Neuronal stem cell (in vitro differentiated cells): ENCODE results near the gene FUBP1. TPM values are rescaled to one million over a fixed set of nuclear protein-coding genes. Genes with fewer than 3 reads are reported as not detected.
"Not testable (repeated sequence)": the region's sequence is repeated elsewhere in the genome, so short reads cannot be mapped to it uniquely, and the experiment has no call there.

Experiments used
- DNase-seq: peaks from one replicate; pipeline ENCODE4 v3.0.0-alpha.2; 2013; ENCODE audit warnings: low spot score
- H2AFZ ChIP-seq: one replicate; pipeline ENCODE4 v1.6.1; 2013; ENCODE audit warnings: mild to moderate bottlenecking, low read length, inconsistent platforms
- H2AK5ac ChIP-seq: 2 replicates; pipeline ENCODE4 v1.6.1; 2013; ENCODE audit warnings: low read depth, mild to moderate bottlenecking, inconsistent platforms, low read length, moderate library complexity, mixed read lengths
- H2BK120ac ChIP-seq: 2 replicates; pipeline ENCODE4 v1.6.1; 2013; ENCODE audit warnings: low read depth, mild to moderate bottlenecking, inconsistent platforms, low read length, moderate library complexity, mixed read lengths
- H2BK12ac ChIP-seq: one replicate; pipeline ENCODE4 v1.6.1; 2013; ENCODE audit warnings: low read length, inconsistent platforms
- H2BK15ac ChIP-seq: 2 replicates; pipeline ENCODE4 v1.6.1; 2013; ENCODE audit warnings: mild to moderate bottlenecking, low read length, inconsistent platforms, mixed read lengths
- H2BK5ac ChIP-seq: one replicate; pipeline ENCODE4 v1.6.1; 2013; ENCODE audit warnings: inconsistent platforms, mild to moderate bottlenecking, low read length, moderate library complexity
- H3K14ac ChIP-seq: one replicate; pipeline ENCODE4 v1.6.1; 2013; ENCODE audit warnings: low read length, inconsistent platforms
- H3K18ac ChIP-seq: 2 replicates; pipeline ENCODE4 v1.6.1; 2013; ENCODE audit warnings: low read length, inconsistent platforms
- H3K23ac ChIP-seq: 2 replicates; pipeline ENCODE4 v1.6.1; 2013; ENCODE audit warnings: low read depth, mild to moderate bottlenecking, mixed read lengths, low read length, inconsistent platforms; ENCODE audit not compliant: poor library complexity
- H3K27ac ChIP-seq: replicated peaks from 3 replicates; pipeline ENCODE4 v1.5.1; 2013; ENCODE audit warnings: low read length, inconsistent platforms
- H3K27me3 ChIP-seq, 3 experiments: 2 replicates each; pipeline ENCODE4 v1.6.1; 2013; ENCODE audit warnings: low read length in 3 of 3, mild to moderate bottlenecking in 2 of 3, inconsistent platforms in 1 of 3, low read depth in 1 of 3, mixed read lengths in 1 of 3, moderate library complexity in 1 of 3; ENCODE audit not compliant: control insufficient read depth in 3 of 3, insufficient read depth in 3 of 3
- H3K36me3 ChIP-seq, 2 donors: replicated peaks in 1 of 2; 2 replicates each; pipeline ENCODE4 v1.6.1; 2013; ENCODE audit warnings: low read length in 2 of 2; ENCODE audit not compliant: control insufficient read depth in 2 of 2, insufficient read depth in 2 of 2
- H3K4ac ChIP-seq: 2 replicates; pipeline ENCODE4 v1.6.1; 2013; ENCODE audit warnings: inconsistent platforms, mild to moderate bottlenecking, low read length, moderate library complexity
- H3K4me1 ChIP-seq, 2 donors: 1 replicate in 1 of 2; 2 replicates in 1 of 2; pipeline ENCODE4 v1.6.1; 2013; ENCODE audit warnings: low read length in 2 of 2, low read depth in 1 of 2; ENCODE audit not compliant: control insufficient read depth in 2 of 2, insufficient read depth in 1 of 2
- H3K4me2 ChIP-seq: one replicate; pipeline ENCODE4 v1.6.1; 2013; ENCODE audit warnings: mild to moderate bottlenecking, low read length, inconsistent platforms; ENCODE audit not compliant: insufficient read depth, poor library complexity, severe bottlenecking
- H3K4me3 ChIP-seq, 2 donors: 2 replicates each; pipeline ENCODE4 v1.5.1; 2013; ENCODE audit warnings: low read length in 2 of 2, mild to moderate bottlenecking in 2 of 2, inconsistent platforms in 1 of 2, moderate library complexity in 1 of 2
- H3K79me1 ChIP-seq: one replicate; pipeline ENCODE4 v1.6.1; 2013; ENCODE audit warnings: low read depth, mild to moderate bottlenecking, inconsistent platforms, low read length, moderate library complexity
- H3K9ac ChIP-seq: one replicate; pipeline ENCODE4 v1.6.1; 2013; ENCODE audit warnings: mild to moderate bottlenecking, low read depth, low read length, inconsistent platforms; ENCODE audit not compliant: poor library complexity
- H3K9me3 ChIP-seq, 2 donors: replicated peaks in 1 of 2; 2 replicates each; pipeline versions ENCODE3 to v1.6.1; 2013; ENCODE audit warnings: low read length in 2 of 2, mild to moderate bottlenecking in 2 of 2, inconsistent platforms in 1 of 2, low read depth in 1 of 2, mixed read lengths in 1 of 2, moderate library complexity in 1 of 2; ENCODE audit not compliant: control insufficient read depth in 2 of 2, insufficient read depth in 1 of 2
- H4K8ac ChIP-seq: one replicate; pipeline ENCODE4 v1.6.1; 2013; ENCODE audit warnings: low read depth, mild to moderate bottlenecking, inconsistent platforms, low read length, moderate library complexity
- H4K91ac ChIP-seq: one replicate; pipeline ENCODE4 v1.6.1; 2013; ENCODE audit warnings: low read length, low read depth, mild to moderate bottlenecking, inconsistent platforms; ENCODE audit not compliant: poor library complexity
- WGBS, 2 donors: extraction: QIAGEN DNeasy Blood & Tissue Kit; methylation state at CpG; one replicate each; pipeline ENCODE4 v1.1.7; 2013; ENCODE audit warnings: missing lambda C conversion rate in 2 of 2, mixed read lengths in 1 of 2; ENCODE audit not compliant: insufficient read length in 2 of 2, insufficient replicate concordance in 1 of 2; ENCODE audit errors: extremely low coverage in 2 of 2; 5-methylcytosine and 5-hydroxymethylcytosine counted together
- polyA plus RNA-seq, 2 experiments: library from polyadenylated mRNA; stranded (reverse); fragments of 200-250 nt; gene quantifications; one replicate each; pipeline ENCODE4 v1.2.3, GENCODE V29; 2013

FUBP1 gene, protein sequence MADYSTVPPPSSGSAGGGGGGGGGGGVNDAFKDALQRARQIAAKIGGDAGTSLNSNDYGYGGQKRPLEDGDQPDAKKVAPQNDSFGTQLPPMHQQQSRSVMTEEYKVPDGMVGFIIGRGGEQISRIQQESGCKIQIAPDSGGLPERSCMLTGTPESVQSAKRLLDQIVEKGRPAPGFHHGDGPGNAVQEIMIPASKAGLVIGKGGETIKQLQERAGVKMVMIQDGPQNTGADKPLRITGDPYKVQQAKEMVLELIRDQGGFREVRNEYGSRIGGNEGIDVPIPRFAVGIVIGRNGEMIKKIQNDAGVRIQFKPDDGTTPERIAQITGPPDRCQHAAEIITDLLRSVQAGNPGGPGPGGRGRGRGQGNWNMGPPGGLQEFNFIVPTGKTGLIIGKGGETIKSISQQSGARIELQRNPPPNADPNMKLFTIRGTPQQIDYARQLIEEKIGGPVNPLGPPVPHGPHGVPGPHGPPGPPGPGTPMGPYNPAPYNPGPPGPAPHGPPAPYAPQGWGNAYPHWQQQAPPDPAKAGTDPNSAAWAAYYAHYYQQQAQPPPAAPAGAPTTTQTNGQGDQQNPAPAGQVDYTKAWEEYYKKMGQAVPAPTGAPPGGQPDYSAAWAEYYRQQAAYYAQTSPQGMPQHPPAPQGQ
- 322 TPM for polyA plus RNA-seq (2013, experiment 1 of 2)
- polyA plus RNA-seq (2013, experiment 2 of 2): 298 TPM

DNA sequence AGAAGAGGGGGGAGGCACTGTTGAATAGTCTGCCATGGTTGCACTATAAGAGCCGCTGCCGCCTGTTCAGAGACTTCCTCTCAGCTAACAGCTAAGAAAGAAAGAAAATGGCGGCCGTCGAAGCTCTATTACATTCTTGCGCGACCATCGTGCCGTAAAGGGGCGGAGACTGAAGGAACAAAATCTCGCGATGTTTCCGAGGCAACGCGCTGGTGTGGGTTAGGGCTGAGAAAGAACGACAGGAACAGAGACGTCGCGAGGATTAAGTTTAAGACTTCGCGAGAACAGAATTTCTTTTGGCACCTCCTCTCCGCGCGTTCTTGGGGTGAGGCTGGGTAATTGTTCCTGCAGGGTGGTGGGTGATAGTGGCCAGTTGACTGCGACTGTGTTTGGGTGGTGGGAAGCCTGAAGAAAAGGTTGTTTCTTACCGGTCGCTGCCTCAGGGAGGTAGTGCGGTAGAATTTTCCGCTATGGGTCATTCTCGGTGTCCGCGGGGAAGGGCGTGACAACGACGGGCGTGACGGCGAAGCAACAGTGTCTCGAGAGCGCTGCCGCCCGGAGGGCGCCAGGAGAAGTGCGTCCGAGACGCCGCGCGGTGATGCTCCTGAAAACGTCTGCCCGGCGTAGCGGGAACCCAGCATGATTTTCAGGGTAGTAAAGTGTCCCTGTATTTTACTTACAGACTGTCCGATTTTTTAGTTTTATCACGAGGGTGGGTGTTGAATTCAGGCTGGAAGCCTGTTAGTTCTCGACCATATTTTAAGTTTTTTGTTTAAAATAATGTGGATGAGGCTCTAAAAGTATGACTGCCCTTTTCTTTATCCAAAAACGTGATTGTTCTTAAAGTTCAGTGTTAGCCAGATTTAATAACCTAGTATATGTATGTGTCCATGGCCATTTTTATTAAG lies at the start of gene FUBP1:
TSS of gene FUBP1 (minus strand) at position 104 of the 908 bp plus-strand sequence. CDS start at position 36, 68 bp downstream.
- WGBS, 2 donors: no CpG with 5 or more reads among the region's 57 CpGs
- H2BK15ac ChIP-seq: peak within 1 kb of the TSS; percentile 52
- no peak within 1 kb of the TSS for H3K23ac ChIP-seq
- H4K8ac ChIP-seq: no peak within 1 kb of the TSS
- H3K9me3 ChIP-seq: peaks cover 0 to 29% of the 10 kb centered on the region in 2 donors
- H4K91ac ChIP-seq: no peak within 1 kb of the TSS
- peak within 1 kb of the TSS; percentile 93 for H2AFZ ChIP-seq
- H3K18ac ChIP-seq: peak within 1 kb of the TSS; percentile 94
- H3K79me1 ChIP-seq: no peaks in the 10 kb centered on the region
- H3K14ac ChIP-seq: no peak within 1 kb of the TSS
- H2AK5ac ChIP-seq: no peak within 1 kb of the TSS
- peak within 1 kb of the TSS; percentile 98 for H3K27ac ChIP-seq
- peak within 1 kb of the TSS; percentile 38 for H3K4me2 ChIP-seq
- H2BK12ac ChIP-seq: no peak within 1 kb of the TSS
- DNase-seq: peak; percentile 99
- H3K4me3 ChIP-seq: peak within 1 kb of the TSS; percentile 76 to 97
- no peaks in the 10 kb centered on the region for H3K27me3 ChIP-seq
- peaks cover 3% of the 10 kb centered on the region in 2 donors for H3K4me1 ChIP-seq
- H2BK120ac ChIP-seq: no peak within 1 kb of the TSS
- H3K36me3 ChIP-seq: peaks cover 0 to 63% of the 10 kb centered on the region in 2 donors
- H3K4ac ChIP-seq: no peak within 1 kb of the TSS
- H2BK5ac ChIP-seq: peak within 1 kb of the TSS; percentile 2
- H3K9ac ChIP-seq: peak within 1 kb of the TSS; percentile 89

DNA sequence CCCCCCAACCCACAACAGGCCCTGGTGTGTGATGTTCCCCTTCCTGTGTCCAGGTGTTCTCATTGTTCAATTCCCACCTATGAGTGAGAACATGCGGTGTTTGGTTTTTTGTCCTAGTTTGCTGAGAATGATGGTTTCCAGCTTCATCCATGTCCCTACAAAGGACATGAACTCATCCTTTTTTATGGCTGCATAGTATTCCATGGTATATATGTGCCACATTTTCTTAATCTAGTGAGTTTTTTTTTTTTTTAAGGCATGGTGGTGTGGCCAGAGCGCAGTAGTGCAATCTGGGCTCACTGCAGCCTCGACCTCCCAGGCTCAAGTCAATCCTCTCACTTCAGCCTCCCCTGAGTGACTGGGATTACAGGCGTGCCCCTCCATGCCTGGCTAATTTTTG lies 42.3 kb upstream of the FUBP1 start:
- not testable (repeated sequence) for H4K91ac ChIP-seq, H2BK5ac ChIP-seq, DNase-seq, H2AK5ac ChIP-seq, H2AFZ ChIP-seq, H3K9me3 ChIP-seq, H3K27me3 ChIP-seq, H4K8ac ChIP-seq, H3K18ac ChIP-seq, H3K4me3 ChIP-seq, H3K14ac ChIP-seq, H3K4me2 ChIP-seq, H3K9ac ChIP-seq, H3K23ac ChIP-seq, H3K4ac ChIP-seq, H2BK12ac ChIP-seq, H2BK15ac ChIP-seq, H3K4me1 ChIP-seq, H3K79me1 ChIP-seq, H2BK120ac ChIP-seq, H3K27ac ChIP-seq
- no CpG with 5 or more reads among the region's 4 CpGs for WGBS, 2 donors
- H3K36me3 ChIP-seq: peaks cover 0 to 11% of the 10 kb centered on the region in 2 donors

DNA sequence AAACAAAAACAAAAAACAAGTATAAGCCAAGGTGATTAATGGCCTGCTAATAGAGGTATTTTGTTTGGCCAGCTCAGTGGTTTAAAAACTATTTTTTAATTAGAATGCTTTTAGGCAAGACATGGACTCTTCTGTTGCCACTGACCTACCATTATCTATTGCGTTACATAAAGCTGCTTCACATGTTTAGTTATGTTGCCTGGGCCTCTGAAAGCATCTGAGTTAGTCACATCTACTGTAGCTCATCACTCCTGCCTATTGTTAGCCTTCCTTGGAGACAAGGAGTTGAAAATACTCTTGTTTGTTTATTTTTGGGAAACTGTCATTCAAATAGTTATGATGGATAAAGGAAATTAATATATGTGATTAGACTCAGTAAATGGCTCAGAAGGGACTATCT lies 40.2 kb upstream of the FUBP1 start:
- Histone ChIP-seq H3K27me3 (no peaks in the 10 kb centered on the region), H3K4me3 (no peak overlapping the region), H3K36me3 (peaks cover 0 to 19% of the 10 kb centered on the region in 2 donors), H3K27ac (no peak overlapping the region), H3K79me1 (no peaks in the 10 kb centered on the region), H3K9ac (no peak overlapping the region), H3K14ac (no peak overlapping the region), H2BK5ac (no peak overlapping the region), H2BK120ac (no peak overlapping the region), H2BK12ac (no peak overlapping the region), H3K18ac (no peak overlapping the region), H4K91ac (no peak overlapping the region), H3K4me2 (no peak overlapping the region), H3K23ac (no peak overlapping the region), H2AK5ac (no peak overlapping the region), H3K4ac (no peak overlapping the region), H2BK15ac (no peak overlapping the region), H2AFZ (no peak overlapping the region), H3K9me3 (no peaks in the 10 kb centered on the region), H4K8ac (no peak overlapping the region), H3K4me1 (no peaks in the 10 kb centered on the region)
- no CpG with 5 or more reads among the region's 1 CpG for WGBS, 2 donors
- no peak for DNase-seq
